Endodermal cell (in vitro differentiated cells): Measurements from ENCODE around the gene SLC9A7. TPM values are rescaled to one million over a fixed set of nuclear protein-coding genes. Genes with fewer than 3 reads are reported as not detected.

Source experiments
- DNase-seq: peaks from one replicate; pipeline ENCODE4 v3.0.0-alpha.2; 2017
- H3K27ac ChIP-seq: 2 replicates; pipeline ENCODE4 v1.5.1; 2013; ENCODE audit warnings: mild to moderate bottlenecking, low read depth, low read length, moderate library complexity
- H3K27me3 ChIP-seq: 2 replicates; pipeline ENCODE4 v1.6.1; 2013; ENCODE audit warnings: mild to moderate bottlenecking, low read length, moderate library complexity; ENCODE audit not compliant: insufficient read depth, control insufficient read depth, poor library complexity, severe bottlenecking
- H3K36me3 ChIP-seq: 2 replicates; pipeline ENCODE4 v1.7.0; 2013; ENCODE audit warnings: mild to moderate bottlenecking, low read length, moderate library complexity; ENCODE audit not compliant: control insufficient read depth, insufficient read depth
- H3K4me1 ChIP-seq: one replicate; pipeline ENCODE4 v1.7.0; 2013; ENCODE audit warnings: low read length; ENCODE audit not compliant: control insufficient read depth, insufficient read depth
- H3K4me3 ChIP-seq: 2 replicates; pipeline ENCODE4 v1.5.1; 2013; ENCODE audit warnings: mild to moderate bottlenecking, low read length, moderate library complexity
- H3K9ac ChIP-seq: 2 replicates; pipeline ENCODE4 v1.6.1; 2013; ENCODE audit warnings: mild to moderate bottlenecking, low read length, moderate library complexity; ENCODE audit not compliant: poor library complexity, severe bottlenecking; ENCODE audit errors: extremely low read depth
- H3K9me3 ChIP-seq: 2 replicates; pipeline ENCODE4 v1.6.1; 2013; ENCODE audit warnings: mild to moderate bottlenecking, low read length, moderate library complexity; ENCODE audit not compliant: control insufficient read depth
- H3K27ac Mint-ChIP-seq: 2 replicates; pipeline ENCODE4 v1.8.0; 2020; ENCODE audit warnings: mixed read lengths
- H3K27me3 Mint-ChIP-seq: 2 replicates; pipeline ENCODE4 v1.8.0; 2021; ENCODE audit warnings: mild to moderate bottlenecking, mixed read lengths; ENCODE audit not compliant: insufficient read depth
- H3K36me3 Mint-ChIP-seq: 2 replicates; pipeline ENCODE4 v1.8.0; 2020; ENCODE audit warnings: low read depth, mixed read lengths
- H3K4me1 Mint-ChIP-seq: 2 replicates; pipeline ENCODE4 v1.8.0; 2020; ENCODE audit warnings: mixed read lengths
- H3K4me3 Mint-ChIP-seq: 2 replicates; pipeline ENCODE4 v1.8.0; 2020; ENCODE audit warnings: mild to moderate bottlenecking, moderate library complexity, mixed read lengths
- H3K9me3 Mint-ChIP-seq: 2 replicates; pipeline ENCODE4 v1.8.0; 2020; ENCODE audit warnings: mild to moderate bottlenecking, mixed read lengths
- WGBS, 2 experiments: methylation state at CpG; one replicate each; pipeline versions ENCODE4 v1.1.5 to v1.1.7; 2013; ENCODE audit warnings: missing lambda C conversion rate in 2 of 2, mixed read lengths in 1 of 2; ENCODE audit not compliant: insufficient coverage in 1 of 2, insufficient read length in 1 of 2; 5-methylcytosine and 5-hydroxymethylcytosine counted together
- total RNA-seq, 2 donors: library from RNA; stranded (reverse); fragmentation: NEBNext Ultra II Directional in 1 of 2; extraction: Animal tissue kit (Norgen Biotek cat#: 25700) in 1 of 2; gene quantifications; 2 replicates in 1 of 2; 3 replicates in 1 of 2; pipeline ENCODE4 v1.2.1, GENCODE V29; 2021
- TF ChIP-seq, protein P1 (sequence below): fragments of 200-600 bp; sonication (generic); conservative IDR thresholded peaks from 2 replicates; pipeline ENCODE4 v1.5.0; 2021; ENCODE audit warnings: antibody characterized with exemption, mild to moderate bottlenecking

The SLC9A7 gene
- total RNA-seq, 2 donors from 2014 or later: 23.7 to 25.3 TPM

DNA sequence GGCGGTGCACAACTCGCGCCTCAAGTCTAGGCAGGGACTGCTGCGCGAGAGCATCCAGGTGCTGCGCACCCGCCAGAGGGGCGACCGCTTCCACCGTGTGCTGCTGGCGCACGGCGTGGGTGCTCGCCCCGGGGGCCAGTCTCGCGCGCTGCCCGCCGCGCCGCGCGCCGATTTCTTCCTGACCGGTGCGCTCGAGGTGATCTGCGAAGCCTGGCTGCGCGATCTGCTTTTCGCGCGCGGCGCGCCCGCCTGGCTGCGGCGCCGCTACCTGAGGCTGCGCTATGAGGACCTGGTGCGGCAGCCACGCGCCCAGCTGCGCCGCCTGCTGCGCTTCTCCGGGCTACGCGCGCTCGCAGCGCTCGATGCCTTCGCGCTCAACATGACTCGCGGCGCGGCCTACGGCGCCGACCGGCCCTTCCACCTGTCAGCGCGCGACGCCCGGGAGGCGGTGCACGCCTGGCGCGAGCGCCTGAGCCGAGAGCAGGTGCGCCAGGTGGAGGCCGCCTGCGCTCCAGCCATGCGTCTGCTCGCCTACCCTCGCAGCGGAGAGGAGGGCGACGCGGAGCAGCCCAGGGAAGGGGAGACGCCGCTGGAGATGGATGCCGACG lies 184.0 kb downstream of the SLC9A7 start:
- no peak overlapping the region for H3K9ac ChIP-seq
- H3K36me3 Mint-ChIP-seq: peaks cover 2% of the 10 kb centered on the region
- H3K4me3 Mint-ChIP-seq: peak overlapping the region; percentile 58
- peaks cover 9% of the 10 kb centered on the region for H3K27me3 ChIP-seq
- no peaks in the 10 kb centered on the region for H3K9me3 ChIP-seq
- H3K4me1 Mint-ChIP-seq: peaks cover 20% of the 10 kb centered on the region
- no peak overlapping the region for H3K27ac ChIP-seq
- peaks cover 58% of the 10 kb centered on the region for H3K9me3 Mint-ChIP-seq
- TF ChIP-seq, protein P1, sequence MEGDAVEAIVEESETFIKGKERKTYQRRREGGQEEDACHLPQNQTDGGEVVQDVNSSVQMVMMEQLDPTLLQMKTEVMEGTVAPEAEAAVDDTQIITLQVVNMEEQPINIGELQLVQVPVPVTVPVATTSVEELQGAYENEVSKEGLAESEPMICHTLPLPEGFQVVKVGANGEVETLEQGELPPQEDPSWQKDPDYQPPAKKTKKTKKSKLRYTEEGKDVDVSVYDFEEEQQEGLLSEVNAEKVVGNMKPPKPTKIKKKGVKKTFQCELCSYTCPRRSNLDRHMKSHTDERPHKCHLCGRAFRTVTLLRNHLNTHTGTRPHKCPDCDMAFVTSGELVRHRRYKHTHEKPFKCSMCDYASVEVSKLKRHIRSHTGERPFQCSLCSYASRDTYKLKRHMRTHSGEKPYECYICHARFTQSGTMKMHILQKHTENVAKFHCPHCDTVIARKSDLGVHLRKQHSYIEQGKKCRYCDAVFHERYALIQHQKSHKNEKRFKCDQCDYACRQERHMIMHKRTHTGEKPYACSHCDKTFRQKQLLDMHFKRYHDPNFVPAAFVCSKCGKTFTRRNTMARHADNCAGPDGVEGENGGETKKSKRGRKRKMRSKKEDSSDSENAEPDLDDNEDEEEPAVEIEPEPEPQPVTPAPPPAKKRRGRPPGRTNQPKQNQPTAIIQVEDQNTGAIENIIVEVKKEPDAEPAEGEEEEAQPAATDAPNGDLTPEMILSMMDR: no peak
- WGBS, 2 experiments: 0% methylated on average over 90 of the region's 90 CpGs; no CpG with 5 or more reads in 1 of the 2 experiments
- DNase-seq: peak; percentile 62
- H3K4me1 ChIP-seq: no peaks in the 10 kb centered on the region
- peak overlapping the region; percentile 66 for H3K4me3 ChIP-seq
- no peak overlapping the region for H3K27ac Mint-ChIP-seq
- H3K27me3 Mint-ChIP-seq: peaks cover 13% of the 10 kb centered on the region
- H3K36me3 ChIP-seq: no peaks in the 10 kb centered on the region

DNA sequence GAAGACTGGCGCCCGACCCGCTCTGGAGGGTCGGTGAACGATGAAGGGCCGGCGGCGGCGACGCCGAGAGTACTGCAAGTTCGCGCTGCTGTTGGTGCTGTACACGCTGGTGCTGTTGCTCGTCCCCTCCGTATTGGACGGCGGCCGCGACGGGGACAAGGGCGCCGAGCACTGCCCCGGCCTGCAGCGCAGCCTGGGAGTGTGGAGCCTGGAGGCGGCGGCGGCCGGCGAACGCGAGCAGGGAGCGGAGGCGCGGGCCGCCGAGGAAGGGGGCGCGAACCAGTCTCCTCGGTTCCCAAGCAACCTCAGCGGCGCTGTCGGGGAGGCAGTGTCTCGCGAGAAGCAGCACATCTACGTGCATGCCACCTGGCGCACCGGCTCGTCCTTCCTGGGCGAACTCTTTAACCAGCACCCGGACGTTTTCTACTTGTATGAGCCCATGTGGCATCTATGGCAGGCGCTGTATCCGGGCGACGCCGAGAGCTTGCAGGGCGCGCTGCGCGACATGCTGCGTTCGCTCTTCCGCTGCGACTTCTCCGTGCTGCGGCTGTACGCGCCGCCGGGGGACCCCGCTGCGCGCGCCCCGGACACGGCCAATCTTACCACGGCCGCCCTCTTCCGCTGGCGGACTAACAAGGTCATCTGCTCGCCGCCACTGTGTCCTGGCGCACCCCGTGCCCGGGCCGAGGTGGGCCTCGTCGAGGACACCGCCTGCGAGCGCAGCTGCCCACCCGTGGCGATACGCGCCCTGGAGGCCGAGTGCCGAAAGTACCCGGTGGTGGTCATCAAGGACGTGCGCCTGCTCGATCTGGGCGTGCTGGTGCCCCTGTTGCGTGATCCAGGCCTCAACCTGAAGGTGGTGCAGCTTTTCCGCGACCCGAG lies 184.8 kb downstream of the SLC9A7 start:
- Mint-ChIP-seq H3K36me3 (peaks cover 2% of the 10 kb centered on the region), H3K27me3 (peaks cover 13% of the 10 kb centered on the region), H3K27ac (peak overlapping the region; percentile 35), H3K4me1 (peaks cover 20% of the 10 kb centered on the region), H3K9me3 (peaks cover 57% of the 10 kb centered on the region), H3K4me3 (peak overlapping the region; percentile 58)
- Histone ChIP-seq H3K4me1 (no peaks in the 10 kb centered on the region), H3K9me3 (no peaks in the 10 kb centered on the region), H3K4me3 (peak overlapping the region; percentile 66), H3K9ac (peak overlapping the region; percentile 3), H3K27me3 (peaks cover 9% of the 10 kb centered on the region), H3K27ac (no peak overlapping the region), H3K36me3 (no peaks in the 10 kb centered on the region)
- TF ChIP-seq, protein P1: no peak
- DNase-seq: peak; percentile 85
- WGBS, 2 experiments: 1% methylated on average over 107 of the region's 107 CpGs; no CpG with 5 or more reads in 1 of the 2 experiments

GRCh38 chrX:46573331-46573891 lies 185.5 kb downstream of the SLC9A7 start, which contains the start of gene CHST7:
TSS of gene CHST7 (plus strand) at chrX:46573765. CDS start at chrX:46573932, 167 bp downstream.
- Mint-ChIP-seq H3K27me3 (peaks cover 13% of the 10 kb centered on the region), H3K4me3 (peak within 1 kb of the TSS; percentile 58), H3K27ac (peak within 1 kb of the TSS; percentile 35), H3K4me1 (peaks cover 20% of the 10 kb centered on the region), H3K9me3 (peaks cover 56% of the 10 kb centered on the region), H3K36me3 (no peaks in the 10 kb centered on the region)
- WGBS, 2 experiments: 2% methylated on average over 33 of the region's 35 CpGs; no CpG with 5 or more reads in 1 of the 2 experiments
- TF ChIP-seq, protein P1: peak; percentile 42
- no peaks in the 10 kb centered on the region for H3K9me3 ChIP-seq
- peak within 1 kb of the TSS; percentile 66 for H3K4me3 ChIP-seq
- H3K36me3 ChIP-seq: no peaks in the 10 kb centered on the region
- no peaks in the 10 kb centered on the region for H3K4me1 ChIP-seq
- H3K27ac ChIP-seq: no peak within 1 kb of the TSS
- peaks cover 9% of the 10 kb centered on the region for H3K27me3 ChIP-seq
- DNase-seq: peak; percentile 85
- H3K9ac ChIP-seq: peak within 1 kb of the TSS; percentile 3
